H1 (cell line): ENCODE measurements around the gene CHI3L1. TPM values are rescaled to one million over a fixed set of nuclear protein-coding genes. Genes with fewer than 3 reads are reported as not detected.

ENCODE experiments used
- CTCF ChIA-PET: fragments of 300-600 bp; sonication (Branson Sonifier 250); formaldehyde crosslinking; loops from one replicate; lab custom pipeline; 2021; ENCODE audit not compliant: partially characterized antibody; lab: Charles Lee
- POLR2A ChIA-PET: fragments of 300-600 bp; sonication (Branson Sonifier 250); formaldehyde crosslinking; loops from one replicate; lab custom pipeline; 2021; ENCODE audit warnings: inconsistent platforms; ENCODE audit not compliant: partially characterized antibody; lab: Charles Lee
- DNase-seq, 2 experiments: peaks; one replicate each; pipeline versions ENCODE4 v3.0.0 to v3.0.0-alpha.2; 2010 to 2022; ENCODE audit warnings: low spot score in 2 of 2, low read depth in 1 of 2, mixed read lengths in 1 of 2
- FAIRE-seq: peaks from 2 replicates; lab custom pipeline; 2011; peaks lifted over from hg19 to GRCh38; lab: Jason Lieb, UNC
- H2AFZ ChIP-seq: 2 replicates; pipeline ENCODE4 v1.8.1; 2012; ENCODE audit warnings: low read length, inconsistent platforms
- H2AK5ac ChIP-seq: 2 replicates; pipeline ENCODE4 v1.6.1; 2013; ENCODE audit warnings: low read depth, low read length
- H2BK120ac ChIP-seq: replicated peaks from 2 replicates; pipeline ENCODE3; 2013; ENCODE audit warnings: low read depth, low read length, inconsistent platforms
- H2BK12ac ChIP-seq: 2 replicates; pipeline ENCODE4 v1.6.1; 2013; ENCODE audit warnings: low read depth, low read length
- H2BK15ac ChIP-seq: 2 replicates; pipeline ENCODE4 v1.6.1; 2013; ENCODE audit warnings: low read length
- H2BK20ac ChIP-seq: 2 replicates; pipeline ENCODE4 v1.6.1; 2013; ENCODE audit warnings: low read length
- H2BK5ac ChIP-seq: 2 replicates; pipeline ENCODE4 v1.6.1; 2013; ENCODE audit warnings: low read depth, low read length
- H3K14ac ChIP-seq: 2 replicates; pipeline ENCODE4 v1.6.1; 2013; ENCODE audit warnings: inconsistent platforms; ENCODE audit not compliant: insufficient read length
- H3K18ac ChIP-seq: 2 replicates; pipeline ENCODE4 v1.6.1; 2013; ENCODE audit warnings: low read length; ENCODE audit errors: extremely low read depth
- H3K23ac ChIP-seq: 2 replicates; pipeline ENCODE4 v1.6.1; 2013; ENCODE audit warnings: inconsistent platforms; ENCODE audit not compliant: insufficient read length
- H3K23me2 ChIP-seq: 2 replicates; pipeline ENCODE4 v1.6.1; 2013; ENCODE audit warnings: low read depth, low read length
- H3K27ac ChIP-seq: 2 replicates; pipeline ENCODE4 v1.6.1; 2011; ENCODE audit warnings: low read depth, low read length, inconsistent platforms
- H3K27me3 ChIP-seq, 4 experiments: replicated peaks in 1 of 4; 1 replicate in 1 of 4; 2 replicates in 3 of 4; pipeline versions ENCODE4 v1.6.1 to v1.8.1; 2011 to 2013; ENCODE audit warnings: low read length in 3 of 4, mild to moderate bottlenecking in 3 of 4, inconsistent platforms in 2 of 4, mixed read lengths in 2 of 4, moderate library complexity in 1 of 4; ENCODE audit not compliant: control insufficient read depth in 3 of 4, insufficient read depth in 3 of 4; ENCODE audit errors: extremely low read depth in 1 of 4
- H3K36me3 ChIP-seq, 4 experiments: 2 replicates each; pipeline versions ENCODE4 v1.6.1 to v1.8.1; 2011 to 2013; ENCODE audit warnings: mild to moderate bottlenecking in 4 of 4, low read length in 3 of 4, moderate library complexity in 2 of 4, control low read depth in 1 of 4, inconsistent platforms in 1 of 4; ENCODE audit not compliant: insufficient read depth in 4 of 4, control insufficient read depth in 2 of 4
- H3K4ac ChIP-seq: replicated peaks from 2 replicates; pipeline ENCODE3; 2013; ENCODE audit warnings: low read length, low read depth, mixed read lengths, inconsistent platforms; ENCODE audit not compliant: insufficient read length
- H3K4me1 ChIP-seq, 4 experiments: replicated peaks in 1 of 4; 1 replicate in 1 of 4; 2 replicates in 3 of 4; pipeline versions ENCODE4 v1.6.1 to v1.8.1; 2011 to 2013; ENCODE audit warnings: low read length in 3 of 4, inconsistent platforms in 2 of 4, mixed read lengths in 1 of 4; ENCODE audit not compliant: insufficient read depth in 4 of 4, control insufficient read depth in 3 of 4
- H3K4me2 ChIP-seq, 2 experiments: 2 replicates each; pipeline versions ENCODE4 v1.6.1 to v1.8.1; 2011 to 2013; ENCODE audit warnings: low read depth in 2 of 2, low read length in 2 of 2, control low read depth in 1 of 2, inconsistent platforms in 1 of 2, mild to moderate bottlenecking in 1 of 2; ENCODE audit not compliant: insufficient read depth in 1 of 2
- H3K4me3 ChIP-seq, 4 experiments: fragments of 200-600, 300-600 bp in 1 of 4; sonication (generic), shearing (Covaris generic), sonication (Bioruptor Twin) in 1 of 4; 2 replicates each; pipeline versions ENCODE4 v1.5.1 to v1.8.1; 2011 to 2016; ENCODE audit warnings: low read length in 4 of 4, low read depth in 3 of 4, control low read depth in 2 of 4, inconsistent platforms in 2 of 4, mild to moderate bottlenecking in 2 of 4, mixed read lengths in 1 of 4, moderate library complexity in 1 of 4; ENCODE audit not compliant: insufficient read depth in 2 of 4; ENCODE audit errors: extremely low read depth in 1 of 4
- H3K56ac ChIP-seq: replicated peaks from 2 replicates; pipeline ENCODE3; 2013; ENCODE audit warnings: low read depth, mild to moderate bottlenecking, mixed read lengths, low read length, inconsistent platforms; ENCODE audit not compliant: insufficient read length
- H3K79me1 ChIP-seq: 2 replicates; pipeline ENCODE4 v1.6.1; 2013; ENCODE audit warnings: low read depth, low read length, control low read depth
- H3K79me2 ChIP-seq, 2 experiments: 2 replicates each; pipeline versions ENCODE4 v1.6.1 to v1.8.1; 2012 to 2013; ENCODE audit warnings: low read length in 2 of 2, mild to moderate bottlenecking in 2 of 2, inconsistent platforms in 1 of 2; ENCODE audit not compliant: insufficient read depth in 2 of 2, control insufficient read depth in 1 of 2
- H3K9ac ChIP-seq, 4 experiments: replicated peaks in 1 of 4; 1 replicate in 1 of 4; 2 replicates in 3 of 4; pipeline versions ENCODE4 v1.6.1 to v1.8.1; 2011 to 2013; ENCODE audit warnings: low read depth in 3 of 4, low read length in 3 of 4, control low read depth in 2 of 4, mild to moderate bottlenecking in 2 of 4, moderate library complexity in 2 of 4, inconsistent platforms in 1 of 4; ENCODE audit errors: extremely low read depth in 1 of 4
- H3K9me3 ChIP-seq, 2 experiments: 2 replicates each; pipeline versions ENCODE4 v1.6.1 to v1.8.1; 2012 to 2013; ENCODE audit warnings: mild to moderate bottlenecking in 2 of 2, moderate library complexity in 2 of 2, control low read depth in 1 of 2, inconsistent platforms in 1 of 2, low read depth in 1 of 2, low read length in 1 of 2, mixed read lengths in 1 of 2; ENCODE audit not compliant: insufficient read depth in 2 of 2
- H4K20me1 ChIP-seq, 2 experiments: replicated peaks in 1 of 2; 2 replicates each; pipeline versions ENCODE3 to v1.8.1; 2011 to 2013; ENCODE audit warnings: inconsistent platforms in 2 of 2, low read length in 2 of 2, mild to moderate bottlenecking in 1 of 2; ENCODE audit not compliant: insufficient read depth in 2 of 2, control insufficient read depth in 1 of 2
- H4K5ac ChIP-seq: 2 replicates; pipeline ENCODE4 v1.6.1; 2013; ENCODE audit warnings: low read length, low read depth, mixed read lengths, inconsistent platforms; ENCODE audit not compliant: insufficient read length
- H4K8ac ChIP-seq: 2 replicates; pipeline ENCODE4 v1.8.0; 2013; ENCODE audit warnings: mild to moderate bottlenecking, moderate library complexity, low read length, inconsistent platforms; ENCODE audit not compliant: insufficient read depth; ENCODE audit errors: extremely low read depth
- H4K91ac ChIP-seq: replicated peaks from 2 replicates; pipeline ENCODE3; 2013; ENCODE audit warnings: low read length, mixed read lengths, inconsistent platforms; ENCODE audit not compliant: insufficient read length
- CTCF ChIP-seq, 3 experiments: IDR thresholded peaks; 1 replicate in 2 of 3; 2 replicates in 1 of 3; pipeline versions ENCODE4 v1.5.1 to v1.6.1; 2011; ENCODE audit warnings: low read length in 3 of 3, mild to moderate bottlenecking in 3 of 3, inconsistent platforms in 2 of 3, low read depth in 1 of 3, moderate library complexity in 1 of 3; ENCODE audit not compliant: insufficient read depth in 1 of 3; ENCODE audit errors: control extremely low read depth in 1 of 3
- RAD21 ChIP-seq, 2 experiments: IDR thresholded peaks in 1 of 2; conservative IDR thresholded peaks in 1 of 2; 2 replicates each; pipeline ENCODE4 v1.6.1; 2011; ENCODE audit warnings: low read depth in 2 of 2, low read length in 2 of 2, improper control_type of control experiment in 1 of 2, inconsistent platforms in 1 of 2, mild to moderate bottlenecking in 1 of 2, moderate library complexity in 1 of 2
- RBBP5 ChIP-seq: IDR thresholded peaks from 2 replicates; pipeline ENCODE4 v1.7.1; 2012; ENCODE audit warnings: low read depth, mild to moderate bottlenecking, inconsistent platforms, low read length, moderate library complexity, borderline replicate concordance
- YY1 ChIP-seq: IDR thresholded peaks from 2 replicates; pipeline ENCODE4 v1.6.1; 2011; ENCODE audit warnings: low read depth, mild to moderate bottlenecking, low read length
- WGBS, 2 experiments: shearing (Covaris generic) in 1 of 2; methylation state at CpG; one replicate each; pipeline versions ENCODE4 v1.1.6 to v1.1.7; 2013 to 2015; ENCODE audit warnings: low lambda C conversion rate in 2 of 2, mixed read lengths in 2 of 2, inconsistent platforms in 1 of 2, low coverage in 1 of 2, missing lambda C conversion rate in 1 of 2; ENCODE audit not compliant: insufficient replicate concordance in 2 of 2, insufficient coverage in 1 of 2, insufficient read length in 1 of 2; ENCODE audit errors: extremely low coverage in 1 of 2, missing lambda C conversion rate in 1 of 2; 5-methylcytosine and 5-hydroxymethylcytosine counted together
- polyA plus RNA-seq, 7 experiments: library from polyadenylated mRNA; depleted of rRNA in 3 of 7; stranded (reverse) in 5 of 7; unstranded in 2 of 7; fragments of >200 nt in 5 of 7; fragments of 200-250 nt in 2 of 7; gene quantifications; 1 replicate in 5 of 7; 2 replicates in 1 of 7; 4 replicates in 1 of 7; pipeline versions ENCODE4 v1.2.1 to v1.2.3, GENCODE V29; 2011 to 2013; ENCODE audit warnings: missing spikeins in 2 of 7, mixed read lengths in 2 of 7
- total RNA-seq: library from RNA; stranded (reverse); fragmentation: NEBNext Ultra II Directional; extraction: Animal tissue kit (Norgen Biotek cat#: 25700); gene quantifications from 2 replicates; pipeline ENCODE4 v1.2.1, GENCODE V29; 2021
- TF ChIP-seq, protein P1 (sequence below): IDR thresholded peaks from 2 replicates; pipeline ENCODE4 v1.6.1; 2012; ENCODE audit warnings: inconsistent platforms

CHI3L1 gene
- total and polyA plus RNA-seq, 2 of the 8 experiments (the other 6 are each of a cell fraction or from before 2014, with no cell fraction given): 1.0 TPM; not detected in 1

- no peak overlapping the region for H3K27ac ChIP-seq
- 0 out of 2 replicates have a peak overlapping the region, but pooled peaks have one; percentile 82 for H2BK15ac ChIP-seq
- H2BK12ac ChIP-seq: peak overlapping the region; percentile 82; the same call in 1 of the 2 replicates
- POLR2A ChIA-PET: interaction anchor here (1.3 to 1.5 kb wide), 3 partner anchors 8 to 99 kb away, joined by 3 to 4 read pairs (median 4); no protein-coding TSS in a partner anchor
- H3K4me1 ChIP-seq: peaks cover 0 to 12% (median 11%) of the 10 kb centered on the region in 4 experiments; a peak in 6 of 7 replicates
- no peaks in the 10 kb centered on the region for H3K27me3 ChIP-seq
- H4K5ac ChIP-seq: no peak overlapping the region
- DNase-seq: peak in 1 of 2 experiments; percentile 70
- CTCF ChIA-PET: interaction anchor here (0.6 to 18.1 kb wide), 43 partner anchors 8 to 472 kb away, joined by 3 to 479 read pairs (median 17); partner anchors contain the start of genes ADORA1, CHI3L1, CHIT1 and MYBPH
- no peaks in the 10 kb centered on the region for H3K9me3 ChIP-seq
- TF ChIP-seq RAD21 (IDR thresholded peaks at IDR 0.05 in 1 of 2, conservative IDR thresholded peaks at IDR 0.05 in 1 of 2; ENCODE audit: low read depth in 2 of 2, low read length in 2 of 2) (peak; percentile 44 to 50), CTCF (IDR thresholded peaks at IDR 0.05; ENCODE audit: control extremely low read depth in 1 of 3, insufficient read depth in 1 of 3, low read depth in 1 of 3, low read length in 3 of 3) (peak; percentile 41 to 61 (median 57)), RBBP5 (no peak), YY1 (no peak)
- TF ChIP-seq, protein P1, sequence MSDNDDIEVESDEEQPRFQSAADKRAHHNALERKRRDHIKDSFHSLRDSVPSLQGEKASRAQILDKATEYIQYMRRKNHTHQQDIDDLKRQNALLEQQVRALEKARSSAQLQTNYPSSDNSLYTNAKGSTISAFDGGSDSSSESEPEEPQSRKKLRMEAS: 0 out of 2 replicates have a peak, but pooled peaks have one; percentile 20
- TF ChIP-seq, all 59 proteins: peak for 3
- no peaks in the 10 kb centered on the region for H3K79me2 ChIP-seq
- no peak overlapping the region for H2BK120ac ChIP-seq
- H3K79me1 ChIP-seq: no peaks in the 10 kb centered on the region
- no peak overlapping the region for H3K9ac ChIP-seq
- H4K20me1 ChIP-seq: no peaks in the 10 kb centered on the region
- no peak overlapping the region for H3K4ac ChIP-seq
- no peak overlapping the region for H3K14ac ChIP-seq
- H2BK20ac ChIP-seq: no peak overlapping the region
- H3K18ac ChIP-seq: peak overlapping the region; percentile 73; the same call in 1 of the 2 replicates
- H3K23me2 ChIP-seq: no peaks in the 10 kb centered on the region
- H3K23ac ChIP-seq: no peak overlapping the region
- H3K36me3 ChIP-seq: no peaks in the 10 kb centered on the region
- no peak overlapping the region for H2AFZ ChIP-seq
- FAIRE-seq: no peak
- H2BK5ac ChIP-seq: no peak overlapping the region
- no peak overlapping the region for H2AK5ac ChIP-seq
- peak overlapping the region; percentile 35 for H3K56ac ChIP-seq
- H4K8ac ChIP-seq: no peak overlapping the region
- peak overlapping the region; percentile 63 for H4K91ac ChIP-seq
- H3K4me2 ChIP-seq: peak overlapping the region in 1 of 2 experiments; percentile 39; a peak in 1 of 4 replicates
- 67% methylated on average over 6 of the region's 6 CpGs; no CpG with 5 or more reads in 1 of the 2 experiments for WGBS, 2 experiments
- no peak overlapping the region for H3K4me3 ChIP-seq
These were observed 30.7 kb upstream of the CHI3L1 start for GRCh38 chr1:203217139-203217655.
